Loucy (cell line): ENCODE results near the gene BCAR3.

Experiments
- EZH2phosphoT487 ChIP-seq: fragments of 200-600 bp; IDR thresholded peaks from 2 replicates; pipeline ENCODE4 v1.6.1; 2018; ENCODE audit warnings: antibody characterized with exemption, mild to moderate bottlenecking, moderate library complexity, borderline replicate concordance
- TF ChIP-seq, protein P1 (sequence below): fragments of 200-600 bp; sonication (generic); conservative IDR thresholded peaks from 2 replicates; pipeline ENCODE4 v1.5.1; 2014; ENCODE audit warnings: mild to moderate bottlenecking, antibody characterized with exemption, low read length

DNA sequence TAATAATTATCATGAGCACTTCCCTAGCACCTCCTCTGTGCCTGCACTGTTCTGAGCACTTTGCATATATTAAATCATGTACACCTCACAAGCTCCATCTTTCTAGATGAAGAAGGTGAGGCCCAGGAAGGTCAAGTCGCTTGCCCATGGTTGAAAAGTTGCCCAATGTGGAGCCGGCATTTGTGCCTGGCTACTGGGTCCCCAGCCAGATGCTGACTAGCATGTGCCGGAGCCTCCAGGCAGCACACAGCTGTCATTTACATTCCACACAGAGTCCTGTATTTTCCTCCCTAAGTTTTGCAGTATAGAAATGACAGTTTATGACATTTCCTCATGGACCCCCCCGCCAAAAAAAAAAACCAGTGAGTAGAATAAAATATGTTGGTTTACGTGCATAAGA is 94.3 kb downstream of the BCAR3 start:
- TF ChIP-seq, protein P1, sequence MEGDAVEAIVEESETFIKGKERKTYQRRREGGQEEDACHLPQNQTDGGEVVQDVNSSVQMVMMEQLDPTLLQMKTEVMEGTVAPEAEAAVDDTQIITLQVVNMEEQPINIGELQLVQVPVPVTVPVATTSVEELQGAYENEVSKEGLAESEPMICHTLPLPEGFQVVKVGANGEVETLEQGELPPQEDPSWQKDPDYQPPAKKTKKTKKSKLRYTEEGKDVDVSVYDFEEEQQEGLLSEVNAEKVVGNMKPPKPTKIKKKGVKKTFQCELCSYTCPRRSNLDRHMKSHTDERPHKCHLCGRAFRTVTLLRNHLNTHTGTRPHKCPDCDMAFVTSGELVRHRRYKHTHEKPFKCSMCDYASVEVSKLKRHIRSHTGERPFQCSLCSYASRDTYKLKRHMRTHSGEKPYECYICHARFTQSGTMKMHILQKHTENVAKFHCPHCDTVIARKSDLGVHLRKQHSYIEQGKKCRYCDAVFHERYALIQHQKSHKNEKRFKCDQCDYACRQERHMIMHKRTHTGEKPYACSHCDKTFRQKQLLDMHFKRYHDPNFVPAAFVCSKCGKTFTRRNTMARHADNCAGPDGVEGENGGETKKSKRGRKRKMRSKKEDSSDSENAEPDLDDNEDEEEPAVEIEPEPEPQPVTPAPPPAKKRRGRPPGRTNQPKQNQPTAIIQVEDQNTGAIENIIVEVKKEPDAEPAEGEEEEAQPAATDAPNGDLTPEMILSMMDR: no peak
- TF ChIP-seq EZH2phosphoT487: no peak
